Measurements from ENCODE around the gene TEX38. TPM values are rescaled to one million over a fixed set of nuclear protein-coding genes. Genes with fewer than 3 reads are reported as not detected.
A peak's percentile ranks its signal among the peaks of the same experiment; 100 is the strongest.
"Not testable (repeated sequence)": the region's sequence is repeated elsewhere in the genome, so short reads cannot be mapped to it uniquely, and the experiment has no call there.

The TEX38 gene
- total RNA-seq, 1 experiment from 2014 or later = not detected

DNA sequence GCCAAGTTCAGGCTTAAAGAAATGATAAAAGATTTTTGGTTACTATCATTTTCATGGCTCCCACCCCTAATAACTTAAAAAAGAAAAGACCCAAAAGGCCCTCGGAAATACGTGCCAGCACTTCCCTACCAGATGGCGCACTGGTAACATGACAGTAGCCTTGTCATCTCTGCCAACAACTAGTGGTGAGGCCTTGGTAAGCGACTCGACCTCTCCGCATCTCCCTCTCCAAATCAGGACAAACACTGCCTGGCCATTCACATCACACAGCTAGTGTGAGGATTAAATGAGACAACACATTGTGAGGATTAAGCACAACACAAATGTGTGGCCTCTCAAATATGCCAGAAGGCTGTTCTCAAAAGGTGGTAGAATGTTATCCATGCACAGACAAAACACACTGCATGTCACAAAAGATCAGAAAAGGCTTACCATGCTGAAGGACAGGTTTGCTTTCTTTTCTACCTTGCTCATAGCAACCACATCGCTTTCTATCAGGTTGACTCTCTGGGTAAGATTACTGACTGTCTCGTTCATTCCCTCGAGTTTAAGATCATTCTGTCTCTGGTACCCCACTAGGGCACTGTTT lies 16.4 kb downstream of the TEX38 start:
- DNase-seq (ENCODE audit: low read depth) = no peak

DNA sequence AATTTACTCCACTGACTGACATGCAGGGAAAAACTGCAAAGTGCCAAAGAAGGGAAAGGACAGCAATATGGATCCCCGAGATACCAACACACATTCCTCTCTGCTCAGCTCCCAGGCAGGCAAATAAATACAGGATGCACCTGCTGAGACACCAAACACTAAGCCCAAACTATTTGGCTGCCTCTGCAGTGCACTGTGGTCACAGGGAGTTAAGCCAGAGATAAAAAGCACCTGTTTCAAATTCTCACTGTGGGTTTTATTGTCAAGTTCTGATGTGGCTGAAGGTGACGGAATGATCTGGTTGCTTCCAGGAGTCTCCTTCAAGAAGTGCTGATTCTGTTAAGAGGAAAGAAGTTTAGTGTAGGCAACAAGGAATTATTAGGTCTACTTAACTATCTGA lies 17.7 kb downstream of the TEX38 start:
- no peak for DNase-seq (ENCODE audit: low read depth)

DNA sequence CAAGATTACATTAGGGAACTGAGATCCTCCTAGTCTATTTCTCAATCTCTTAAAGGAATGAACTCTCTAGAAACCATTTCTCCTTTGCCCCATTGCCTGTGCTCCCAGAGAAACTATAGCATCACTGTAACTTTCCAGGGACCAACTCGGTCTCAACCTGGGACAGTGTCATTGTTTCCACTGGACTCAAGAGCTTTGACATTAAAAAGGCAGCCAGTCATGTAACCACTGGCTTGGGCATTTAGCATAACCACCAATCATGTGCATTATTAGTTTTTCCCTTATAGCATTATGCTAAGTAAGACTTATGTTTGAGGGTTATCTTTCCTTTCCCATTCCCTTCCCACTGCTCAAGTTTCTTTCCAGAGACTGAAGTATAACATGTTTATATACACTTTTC lies 18.2 kb downstream of the TEX38 start:
- no peak for DNase-seq (ENCODE audit: low read depth)

- DNase-seq (ENCODE audit: low read depth) = no peak
These were observed 19.3 kb downstream of the TEX38 start for GRCh38 chr1:46690931-46691421.

DNA sequence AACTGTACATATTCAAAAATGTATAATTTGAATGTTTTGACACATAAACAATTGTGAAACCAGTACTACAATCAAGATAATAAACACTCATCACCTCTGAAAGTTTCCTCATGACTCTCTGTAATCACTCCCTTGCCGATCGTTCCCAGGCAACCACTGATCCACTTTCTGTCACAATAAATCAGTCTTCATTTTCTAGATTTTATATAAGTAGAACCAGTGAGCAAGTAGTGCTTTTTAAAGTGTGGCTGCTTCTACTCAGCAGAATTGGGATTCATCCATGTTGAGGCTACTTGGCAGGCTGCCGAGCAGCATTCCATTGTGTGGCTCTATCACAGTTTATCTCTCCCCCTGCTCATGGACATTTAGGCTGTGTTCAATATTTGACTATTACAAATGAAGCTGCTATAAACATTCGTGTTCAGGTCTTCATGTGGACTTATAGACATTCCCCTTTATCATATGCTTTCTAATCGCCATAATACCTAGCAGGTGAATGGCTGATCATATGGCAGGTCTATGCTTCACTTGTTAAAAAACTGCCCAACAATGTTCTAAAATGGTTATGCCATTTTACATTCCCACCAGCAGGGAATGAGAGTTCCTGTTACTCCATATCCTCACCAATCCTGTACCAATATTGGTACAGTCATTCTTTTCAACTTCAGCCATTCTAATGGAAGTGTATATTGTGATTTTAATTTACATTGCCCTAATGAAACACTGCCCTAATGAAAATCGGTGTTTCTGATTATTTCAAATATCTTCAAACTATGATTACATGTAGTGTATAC lies 20.5 kb downstream of the TEX38 start:
- DNase-seq (ENCODE audit: low read depth) = no peak

GRCh38 chr1:46692811-46693770 lies 21.4 kb downstream of the TEX38 start:
- no peak for DNase-seq (ENCODE audit: low read depth)

DNA sequence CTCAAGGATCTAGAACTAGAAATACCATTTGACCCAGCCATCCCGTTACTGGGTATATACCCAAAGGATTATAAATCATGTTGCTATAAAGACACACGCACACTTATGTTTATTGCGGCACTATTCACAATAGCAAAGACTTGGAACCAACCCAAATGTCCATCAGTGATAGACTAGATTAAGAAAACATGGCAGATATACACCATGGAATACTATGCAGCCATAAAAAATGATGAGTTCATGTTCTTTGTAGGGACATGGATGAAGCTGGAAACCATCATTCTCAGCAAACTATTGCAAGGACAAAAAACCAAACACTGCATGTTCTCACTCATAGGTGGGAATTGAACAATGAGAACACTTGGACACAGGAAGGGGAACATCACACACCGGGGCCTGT lies 23.0 kb downstream of the TEX38 start:
- not testable (repeated sequence) for DNase-seq (ENCODE audit: low read depth)

DNA sequence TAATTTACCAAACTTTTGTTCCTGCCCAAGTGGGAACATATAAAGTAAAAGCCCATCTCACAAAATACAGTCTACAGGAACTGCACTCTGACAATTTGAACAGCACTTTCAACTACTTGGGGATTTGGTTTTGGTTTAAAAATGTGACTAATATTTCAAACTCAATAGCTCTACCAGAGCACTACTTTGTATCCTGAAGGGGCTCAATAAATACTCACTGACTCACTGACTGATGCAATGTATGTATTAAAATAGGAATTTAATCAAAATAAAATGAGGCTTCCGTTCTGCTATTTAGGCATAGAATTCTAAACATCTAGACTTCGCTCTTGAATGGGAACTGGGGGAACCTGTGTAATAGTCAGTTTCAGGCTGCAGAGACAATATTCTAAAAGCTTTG lies 25.4 kb downstream of the TEX38 start:
- no peak for DNase-seq (ENCODE audit: low read depth)

GRCh38 chr1:46699666-46700065 lies 28.0 kb downstream of the TEX38 start:
- DNase-seq (ENCODE audit: low read depth) = no peak

GRCh38 chr1:46703927-46704641 lies 32.4 kb downstream of the TEX38 start:
- no peak for DNase-seq (ENCODE audit: low read depth)

GRCh38 chr1:46705408-46705807 lies 33.8 kb downstream of the TEX38 start:
- no peak for DNase-seq (ENCODE audit: low read depth)

DNA sequence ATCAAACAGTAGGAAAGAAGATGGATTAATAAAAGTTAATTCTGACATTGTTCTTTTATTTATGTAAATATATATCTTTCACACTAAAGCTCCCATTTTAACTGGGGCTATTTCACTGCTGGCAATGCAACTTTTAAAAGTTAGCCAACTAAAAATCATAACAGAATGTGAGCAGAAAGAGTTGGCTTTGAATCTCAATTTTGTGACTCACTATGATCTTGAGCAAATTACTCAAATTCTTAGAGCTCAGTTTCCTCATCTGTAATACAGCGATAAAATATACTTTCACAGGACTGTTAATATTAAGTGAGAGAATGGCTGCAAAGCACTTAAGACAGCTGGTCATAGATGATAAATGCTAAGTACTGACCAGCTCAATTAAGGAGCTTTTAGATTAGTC lies 36.5 kb downstream of the TEX38 start:
- no peak for DNase-seq (ENCODE audit: low read depth)

DNA sequence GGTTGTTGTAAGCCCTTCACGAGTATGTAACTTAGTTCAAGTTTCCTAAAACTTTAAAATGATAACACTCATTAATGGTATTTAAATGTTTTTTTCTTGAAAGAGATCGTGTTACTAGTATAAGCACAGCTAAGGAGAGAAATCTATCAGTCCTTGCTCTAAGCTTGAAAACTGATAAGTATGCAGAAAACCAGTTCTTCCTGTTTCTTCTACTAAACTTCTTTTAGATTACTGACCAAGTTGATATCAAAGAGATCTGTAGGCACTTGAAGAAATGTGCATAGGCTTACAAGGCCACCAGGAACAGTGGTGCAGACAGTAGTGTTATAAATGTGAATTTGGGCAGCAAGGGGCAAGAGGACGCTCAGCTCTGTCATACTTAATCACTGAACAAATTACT lies 43.3 kb downstream of the TEX38 start:
- DNase-seq (ENCODE audit: low read depth) = no peak

GRCh38 chr1:46717654-46718053 lies 46.0 kb downstream of the TEX38 start:
- DNase-seq (ENCODE audit: low read depth) = no peak

GRCh38 chr1:46718340-46718726 lies 46.7 kb downstream of the TEX38 start:
- peak; percentile 9 for DNase-seq (ENCODE audit: low read depth)

DNA sequence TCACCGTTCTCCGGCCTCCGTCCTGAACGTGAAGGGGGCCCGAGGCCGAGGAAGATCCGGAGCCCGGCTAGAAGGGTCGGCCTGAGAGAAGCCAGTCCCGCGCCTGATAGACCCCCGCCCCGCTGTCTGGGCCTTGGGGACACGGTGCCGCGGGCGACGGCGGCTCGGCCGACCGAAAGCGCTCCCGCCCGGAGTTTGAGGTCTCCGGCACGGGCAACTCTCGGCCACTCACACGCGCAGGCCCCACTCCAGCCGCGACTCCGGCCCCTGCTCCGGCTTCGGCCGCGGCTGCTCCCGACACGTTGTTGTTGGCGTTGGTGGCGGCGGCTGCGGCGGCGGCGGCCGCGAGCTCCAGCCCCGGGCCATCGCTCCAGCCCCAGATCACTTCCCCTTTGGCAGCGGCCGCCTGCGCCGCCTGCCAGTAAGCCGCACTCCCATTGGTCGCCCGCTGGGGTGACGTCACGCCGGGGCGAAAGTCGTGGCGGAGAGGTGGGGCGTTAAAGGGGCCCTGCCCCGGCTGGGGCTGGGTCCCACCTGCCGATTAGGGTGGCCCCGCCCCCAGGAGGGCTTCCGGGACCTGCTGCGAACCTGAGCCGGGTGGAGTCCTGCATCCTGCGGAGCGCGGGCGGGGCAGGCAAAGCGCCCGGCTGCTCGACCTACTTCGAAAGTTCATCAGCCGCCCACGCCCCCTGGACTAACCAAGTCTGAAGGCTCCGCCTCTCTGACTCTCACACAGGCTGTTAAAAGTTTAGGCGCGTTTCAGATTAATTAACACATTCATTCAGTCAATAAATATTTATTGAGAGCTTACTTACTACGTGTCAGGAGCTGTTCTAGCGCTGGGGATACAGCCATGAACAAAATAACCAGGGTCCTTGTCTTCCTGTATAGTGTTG lies 47.3 kb downstream of the TEX38 start, which contains the start of gene EFCAB14:
EFCAB14 (minus strand) TSS at position 388 of the 896 bp plus-strand sequence. CDS start 1,027 bp downstream, outside the sequence.
- peak; percentile 84 for DNase-seq (ENCODE audit: low read depth)

GRCh38 chr1:46719689-46720088 lies 48.0 kb downstream of the TEX38 start:
- no peak for DNase-seq (ENCODE audit: low read depth)

- DNase-seq (ENCODE audit: low read depth) = not testable (repeated sequence)
These were observed 48.7 kb downstream of the TEX38 start for GRCh38 chr1:46720319-46720718.

DNA sequence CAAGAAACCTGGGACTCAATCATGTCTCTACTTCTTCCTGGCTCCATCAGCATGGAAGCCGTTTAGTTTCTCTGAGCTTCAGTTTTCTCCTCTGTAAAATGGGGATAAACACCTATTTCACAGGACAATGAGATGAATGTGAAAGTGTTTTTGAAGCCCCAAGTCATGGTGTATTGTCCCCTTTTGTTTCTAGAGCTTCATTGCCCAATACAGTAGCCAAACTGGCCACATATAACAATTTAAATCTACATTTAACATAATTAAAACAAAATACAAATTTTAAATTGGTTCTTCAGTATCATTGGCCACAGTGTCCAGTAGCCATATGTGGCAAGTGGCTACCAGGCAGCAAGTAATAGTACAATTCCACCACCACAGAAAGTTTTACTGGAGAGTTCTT lies 49.5 kb downstream of the TEX38 start:
- DNase-seq (ENCODE audit: low read depth) = no peak

- DNase-seq (ENCODE audit: low read depth) = no peak
These were observed 50.1 kb downstream of the TEX38 start for GRCh38 chr1:46721686-46722205.
